Thyroid gland (tissue), 4 donors: ENCODE results near the gene SLC6A19.

Experiments
- POLR2A ChIP-seq, 2 donors: fragments of 450-650 bp; IDR thresholded peaks; one replicate each; pipeline ENCODE4 v1.6.1; 2017; ENCODE audit warnings: antibody characterized with exemption in 2 of 2, mild to moderate bottlenecking in 2 of 2, moderate library complexity in 1 of 2
- TF ChIP-seq, protein P1 (sequence below), 6 experiments: fragments of 200-600 bp in 3 of 6; fragments of 450-650 bp in 3 of 6; sonication (generic) in 3 of 6; IDR thresholded peaks; one replicate each; pipeline ENCODE4 v1.5.1; 2016 to 2019; ENCODE audit warnings: antibody characterized with exemption in 6 of 6, mild to moderate bottlenecking in 2 of 6, inconsistent platforms in 1 of 6, moderate library complexity in 1 of 6

DNA sequence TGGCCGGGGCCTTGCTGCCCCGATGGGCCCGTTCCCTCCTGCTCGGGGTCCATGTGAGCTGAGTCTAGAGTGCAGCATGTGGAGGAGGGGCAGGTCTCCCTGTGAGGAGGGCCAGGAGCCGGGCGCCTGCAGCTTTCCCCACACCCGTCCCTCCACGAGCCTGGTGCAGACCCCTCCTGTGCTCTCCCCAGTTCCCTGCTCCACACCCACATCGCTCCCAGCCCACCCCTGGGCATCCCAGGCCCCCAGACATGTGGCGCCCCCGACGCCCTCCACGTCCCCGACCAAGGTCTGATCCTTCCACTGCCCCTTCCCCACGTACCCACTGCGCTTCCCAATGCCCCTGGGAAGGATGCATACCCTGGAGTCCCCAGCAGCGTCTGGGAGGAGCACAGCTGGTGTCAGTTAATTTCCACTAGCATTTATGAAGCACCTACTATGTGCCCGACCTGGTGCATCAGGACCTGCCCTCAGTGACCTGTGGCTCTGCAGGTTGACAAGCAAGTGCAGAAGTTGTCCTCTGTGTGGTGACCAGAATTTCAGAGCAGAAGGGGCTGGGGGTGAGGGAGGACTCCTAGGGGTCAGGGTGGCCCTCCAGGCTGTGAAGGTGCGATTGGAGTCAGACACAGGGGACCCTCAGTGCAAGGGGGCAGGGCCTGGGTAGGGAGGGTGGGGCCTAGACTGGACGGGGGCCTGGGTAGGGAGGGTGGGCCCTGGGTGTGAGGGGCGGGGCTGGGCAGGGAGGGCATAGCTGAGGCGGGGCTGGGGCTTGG is 13.0 kb downstream of the SLC6A19 start:
- TF ChIP-seq, protein P1, sequence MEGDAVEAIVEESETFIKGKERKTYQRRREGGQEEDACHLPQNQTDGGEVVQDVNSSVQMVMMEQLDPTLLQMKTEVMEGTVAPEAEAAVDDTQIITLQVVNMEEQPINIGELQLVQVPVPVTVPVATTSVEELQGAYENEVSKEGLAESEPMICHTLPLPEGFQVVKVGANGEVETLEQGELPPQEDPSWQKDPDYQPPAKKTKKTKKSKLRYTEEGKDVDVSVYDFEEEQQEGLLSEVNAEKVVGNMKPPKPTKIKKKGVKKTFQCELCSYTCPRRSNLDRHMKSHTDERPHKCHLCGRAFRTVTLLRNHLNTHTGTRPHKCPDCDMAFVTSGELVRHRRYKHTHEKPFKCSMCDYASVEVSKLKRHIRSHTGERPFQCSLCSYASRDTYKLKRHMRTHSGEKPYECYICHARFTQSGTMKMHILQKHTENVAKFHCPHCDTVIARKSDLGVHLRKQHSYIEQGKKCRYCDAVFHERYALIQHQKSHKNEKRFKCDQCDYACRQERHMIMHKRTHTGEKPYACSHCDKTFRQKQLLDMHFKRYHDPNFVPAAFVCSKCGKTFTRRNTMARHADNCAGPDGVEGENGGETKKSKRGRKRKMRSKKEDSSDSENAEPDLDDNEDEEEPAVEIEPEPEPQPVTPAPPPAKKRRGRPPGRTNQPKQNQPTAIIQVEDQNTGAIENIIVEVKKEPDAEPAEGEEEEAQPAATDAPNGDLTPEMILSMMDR (IDR thresholded peaks at IDR 0.05), result no peak
- TF ChIP-seq POLR2A (IDR thresholded peaks at IDR 0.05), result no peak
